ENCODE results near the gene ZMYND8.

- TF ChIP-seq EZH2 (IDR thresholded peaks at IDR 0.05; ENCODE audit: insufficient read depth, poor library complexity, severe bottlenecking) (no peak), EZH2phosphoT487 (IDR thresholded peaks at IDR 0.05; ENCODE audit: insufficient read depth, low read depth) (no peak)
Measured at GRCh38 chr20:47397652-47398301, 41.3 kb upstream of the ZMYND8 start.

Measured in GM23248 (cell line).